OCI-LY3 (cell line): ENCODE results near the gene USB1.

Experiments
- H2AFZ ChIP-seq: fragments of 200-600, 300-600 bp; shearing (Covaris generic); 2 replicates; pipeline ENCODE4 v1.6.0; 2014; ENCODE audit warnings: antibody characterized with exemption, low read depth, low read length
- H3K27ac ChIP-seq: fragments of 200-600, 300-600 bp; sonication (generic); 2 replicates; pipeline ENCODE4 v1.5.1; 2014; ENCODE audit warnings: mild to moderate bottlenecking, low read length, moderate library complexity, mixed read lengths
- H3K27me3 ChIP-seq: fragments of 200-600, 300-600 bp; sonication (generic); 2 replicates; pipeline ENCODE4 v1.6.1; 2014; ENCODE audit warnings: low read depth, low read length, mixed read lengths
- H3K36me3 ChIP-seq: fragments of 200-600, 300-600 bp; sonication (generic); replicated peaks from 2 replicates; pipeline ENCODE3; 2014; ENCODE audit warnings: low read depth, low read length, mixed read lengths
- H3K4me1 ChIP-seq: fragments of 300-600, 200-600 bp; sonication (generic); 2 replicates; pipeline ENCODE4 v1.6.1; 2014; ENCODE audit warnings: low read length, mixed read lengths
- H3K4me2 ChIP-seq: fragments of 200-600, 300-600 bp; sonication (generic); 2 replicates; pipeline ENCODE4 v1.6.1; 2014; ENCODE audit warnings: low read length, mixed read lengths
- H3K4me3 ChIP-seq: fragments of 300-600, 200-600 bp; sonication (generic); 2 replicates; pipeline ENCODE4 v1.5.1; 2014; ENCODE audit warnings: antibody characterized with exemption, mild to moderate bottlenecking, low read length, moderate library complexity
- H3K79me2 ChIP-seq: fragments of 300-600, 200-600 bp; shearing (Covaris generic); 2 replicates; pipeline ENCODE4 v1.6.1; 2014; ENCODE audit warnings: mild to moderate bottlenecking, low read length, mixed read lengths
- H3K9ac ChIP-seq: fragments of 300-600, 200-600 bp; shearing (Covaris generic); 2 replicates; pipeline ENCODE4 v1.6.0; 2014; ENCODE audit warnings: mild to moderate bottlenecking, low read length, moderate library complexity
- H3K9me3 ChIP-seq: fragments of 200-600, 300-600 bp; shearing (Covaris generic); 2 replicates; pipeline ENCODE4 v1.6.1; 2014; ENCODE audit warnings: low read length, mixed read lengths; ENCODE audit not compliant: insufficient read depth
- H4K20me1 ChIP-seq: fragments of 200-600, 300-600 bp; sonication (generic); 2 replicates; pipeline ENCODE4 v1.6.1; 2016; ENCODE audit warnings: low read length, mixed read lengths; ENCODE audit not compliant: insufficient read depth
- CTCF ChIP-seq: fragments of 200-600, 300-600 bp; sonication (generic); IDR thresholded peaks from 2 replicates; pipeline ENCODE4 v1.5.1; 2014; ENCODE audit warnings: antibody characterized with exemption, low read length, low read depth
- EZH2phosphoT487 ChIP-seq: fragments of 200-600 bp; shearing (Covaris generic); IDR thresholded peaks from 2 replicates; pipeline ENCODE4 v1.6.1; 2018; ENCODE audit warnings: antibody characterized with exemption, mixed run types, low read depth

USB1 gene

GRCh38 chr16:58018803-58019202, 17.6 kb downstream of the USB1 start:
- Histone ChIP-seq H3K79me2 (no peaks in the 10 kb centered on the region), H3K9ac (no peak overlapping the region), H3K27me3 (no peaks in the 10 kb centered on the region), H3K4me2 (no peak overlapping the region), H3K9me3 (no peaks in the 10 kb centered on the region), H3K4me1 (no peaks in the 10 kb centered on the region), H2AFZ (no peak overlapping the region), H3K27ac (no peak overlapping the region), H3K4me3 (no peak overlapping the region), H3K36me3 (no peaks in the 10 kb centered on the region), H4K20me1 (no peaks in the 10 kb centered on the region)
- no peak for TF ChIP-seq EZH2phosphoT487
- peak; percentile 24; the same call in 1 of the 2 replicates for TF ChIP-seq CTCF

DNA sequence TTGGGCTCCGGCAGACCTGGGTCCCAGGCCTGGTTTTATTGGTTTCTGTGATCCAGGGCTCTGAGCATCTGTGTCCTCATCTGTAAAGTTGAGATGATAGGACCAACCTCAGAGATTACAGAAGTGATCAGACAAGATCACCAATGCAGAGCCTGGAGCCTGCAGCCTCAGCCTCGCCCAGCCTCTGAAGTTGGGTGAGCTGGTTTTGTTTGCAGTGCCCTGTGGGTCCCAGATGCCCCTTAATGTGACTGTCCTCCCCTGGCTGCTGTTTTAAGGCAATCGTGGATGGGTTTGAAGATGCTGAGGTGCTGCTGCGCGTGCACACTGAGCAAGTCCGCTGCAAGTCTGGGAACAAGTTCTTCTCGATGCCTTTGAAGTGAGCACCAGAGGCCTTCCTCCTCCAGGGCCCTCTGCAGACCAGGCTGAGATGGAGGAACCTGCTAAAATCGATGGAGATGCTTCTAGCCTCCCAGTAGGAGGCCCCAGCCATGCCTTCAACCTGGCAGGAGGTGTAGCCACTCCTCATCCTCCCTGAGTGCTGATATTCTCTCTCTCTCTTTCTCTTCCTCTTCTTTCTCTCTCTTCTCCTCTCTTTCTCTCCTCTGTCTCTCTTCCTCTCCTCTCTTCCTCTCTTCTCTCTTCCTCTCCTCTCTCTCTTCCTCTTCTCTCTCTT, 18.8 kb downstream of the USB1 start:
- Histone ChIP-seq H3K27me3 (peaks cover 4% of the 10 kb centered on the region), H3K4me3 (no peak overlapping the region), H4K20me1 (no peaks in the 10 kb centered on the region), H3K9ac (no peak overlapping the region), H3K79me2 (no peaks in the 10 kb centered on the region), H3K4me2 (no peak overlapping the region), H3K27ac (no peak overlapping the region), H3K9me3 (no peaks in the 10 kb centered on the region), H3K36me3 (no peaks in the 10 kb centered on the region), H2AFZ (no peak overlapping the region), H3K4me1 (no peaks in the 10 kb centered on the region; the same call in 1 of the 2 replicates)
- no peak for TF ChIP-seq CTCF
- no peak for TF ChIP-seq EZH2phosphoT487

DNA sequence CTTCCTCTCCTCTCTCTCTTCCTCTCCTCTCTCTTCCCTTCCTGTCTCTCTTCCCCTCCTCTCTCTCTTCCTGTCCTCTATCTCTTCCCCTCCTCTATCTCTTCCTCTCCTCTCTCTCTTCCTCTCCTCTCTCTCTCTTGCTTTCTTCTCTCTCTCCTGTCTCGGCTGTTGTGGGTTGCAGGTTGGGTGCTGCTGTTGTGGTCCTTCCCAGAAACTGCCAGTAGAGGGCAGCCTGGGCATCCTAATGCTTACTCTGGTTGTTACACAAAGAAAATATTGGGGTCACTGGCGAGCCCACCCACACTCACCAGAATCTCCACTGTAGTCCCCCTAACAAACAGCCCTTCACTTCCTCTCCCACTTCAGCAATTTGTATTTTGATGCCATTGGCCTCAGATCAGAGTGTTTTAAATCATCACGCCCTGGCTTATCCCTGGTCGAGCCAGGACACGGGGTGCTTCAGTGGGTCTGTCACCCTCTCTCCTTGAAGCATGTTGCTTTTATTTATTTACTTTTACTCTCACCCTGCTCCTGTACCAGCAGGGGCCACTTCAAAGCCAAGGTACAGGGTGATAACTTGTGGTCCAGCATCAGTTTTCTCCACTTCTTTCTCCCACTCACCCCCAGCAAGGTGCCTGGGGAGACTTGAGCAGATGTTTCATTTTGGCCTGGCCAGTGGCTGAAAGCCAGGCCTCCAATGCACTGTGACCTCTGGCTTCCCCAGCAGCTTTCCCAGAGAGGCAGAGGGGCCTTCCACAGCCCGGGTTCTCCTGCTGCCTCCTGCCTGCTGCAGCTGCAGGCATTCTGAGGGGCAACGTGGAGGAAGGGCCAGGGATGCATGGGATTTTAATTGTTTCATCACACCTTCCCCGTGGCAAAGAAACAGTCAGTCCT, 19.7 kb downstream of the USB1 start:
- TF ChIP-seq EZH2phosphoT487: no peak
- TF ChIP-seq CTCF: peak; percentile 89
- no peak overlapping the region for H3K27ac ChIP-seq
- no peak overlapping the region for H2AFZ ChIP-seq
- H3K4me2 ChIP-seq: no peak overlapping the region
- H3K9me3 ChIP-seq: no peaks in the 10 kb centered on the region
- no peaks in the 10 kb centered on the region; the same call in 1 of the 2 replicates for H3K4me1 ChIP-seq
- peaks cover 4% of the 10 kb centered on the region for H3K27me3 ChIP-seq
- no peaks in the 10 kb centered on the region for H4K20me1 ChIP-seq
- H3K79me2 ChIP-seq: no peaks in the 10 kb centered on the region
- H3K36me3 ChIP-seq: no peaks in the 10 kb centered on the region
- no peak overlapping the region for H3K4me3 ChIP-seq
- H3K9ac ChIP-seq: no peak overlapping the region
